ENCODE measurements around the gene TSPAN18.

DNA sequence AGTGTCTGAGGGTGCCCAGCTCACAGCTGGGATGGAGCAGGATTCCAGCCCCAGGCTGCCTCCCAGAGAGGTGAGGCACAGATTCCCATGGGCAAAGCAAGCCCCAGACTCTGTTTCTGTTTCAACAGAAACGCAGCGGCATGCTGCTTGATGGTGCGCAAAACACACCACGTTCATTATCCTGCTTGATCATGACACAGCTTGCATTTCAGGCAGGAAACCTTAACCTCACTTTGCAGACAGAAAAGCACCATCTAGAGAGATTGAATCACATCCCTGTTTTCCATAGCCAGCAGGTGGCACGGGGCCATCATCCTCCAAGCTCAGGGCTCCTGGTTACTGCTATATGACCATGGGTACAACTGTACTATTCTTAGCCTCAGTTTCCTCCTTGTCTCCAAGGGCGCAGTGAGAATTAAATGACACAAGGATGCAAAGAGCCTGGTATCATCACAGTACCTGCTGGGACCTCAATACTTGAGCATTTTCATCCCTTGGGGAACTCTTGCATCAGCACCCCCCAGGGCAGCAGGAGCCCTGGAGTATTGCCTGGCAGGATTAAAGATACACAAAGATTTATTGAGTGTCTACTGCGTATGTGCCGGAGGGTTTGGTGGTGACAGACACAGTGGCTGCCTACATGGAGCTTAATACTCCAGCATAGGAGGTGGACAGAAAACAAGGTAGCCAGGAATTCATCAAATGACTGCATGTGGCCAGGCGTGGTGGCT is 113.9 kb downstream of the TSPAN18 start:
- TF ChIP-seq EZH2 (IDR thresholded peaks at IDR 0.05; ENCODE audit: insufficient read depth, poor library complexity, severe bottlenecking) (no peak), EZH2phosphoT487 (IDR thresholded peaks at IDR 0.05; ENCODE audit: insufficient read depth, low read depth) (no peak)

All from GM23248 (cell line).